NK-92 treated with Interleukin-12 subunit alpha and Interleukin-12 subunit beta, amount 100 ng/mL, for 24 hours (cell line): Measurements from ENCODE around the gene PPIL6.

Source experiments
- DNase-seq: peaks from one replicate; lab custom pipeline; 2025; lab: John Stamatoyannopoulos, UW

Gene PPIL6

DNA sequence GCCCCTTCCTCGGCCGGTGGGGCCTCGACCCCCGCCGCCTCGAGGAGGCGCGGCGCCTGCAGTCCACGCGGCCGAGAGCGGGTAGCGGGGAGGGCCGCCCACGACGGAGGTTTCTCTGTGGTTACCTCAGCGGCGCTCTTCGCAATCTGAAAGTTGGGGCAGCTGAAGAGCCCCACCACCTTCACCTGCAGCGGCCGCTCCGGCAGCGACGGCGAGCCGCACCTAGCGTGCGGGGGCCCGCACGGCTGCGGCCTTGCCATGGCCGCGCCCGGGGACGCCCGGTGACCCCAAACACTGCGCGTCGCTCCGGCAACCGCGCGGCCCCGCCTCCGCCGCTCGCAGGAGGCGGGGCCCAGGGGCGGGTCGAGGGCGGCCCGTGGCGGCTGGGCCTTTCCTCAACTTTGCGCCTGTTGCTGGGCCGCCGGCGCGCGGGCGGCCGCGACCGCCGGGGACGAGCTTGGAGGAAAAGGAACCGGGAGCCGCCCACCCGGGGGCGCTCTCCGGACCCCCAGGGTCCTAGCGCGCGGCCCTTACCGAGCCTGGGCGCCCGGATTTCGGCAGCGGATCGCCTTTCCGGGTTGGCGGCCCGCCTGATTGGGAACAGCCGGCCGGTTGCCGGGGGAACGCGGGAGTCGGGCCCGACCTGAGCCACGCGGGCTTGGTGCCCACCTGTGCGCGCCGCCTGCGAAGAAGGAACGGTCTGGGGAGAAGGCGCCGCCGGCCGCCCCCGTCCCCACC is at the start of gene PPIL6, which contains the start of gene SMPD2:
Gene PPIL6, minus strand, starts transcription at position 298 of the 738 bp plus-strand sequence. Its CDS starts 38 bp downstream, at position 260.
Gene SMPD2, plus strand, starts transcription at position 394 of the 738 bp plus-strand sequence. CDS start 398 bp downstream, outside the sequence.
- peak; percentile 49 for DNase-seq

DNA sequence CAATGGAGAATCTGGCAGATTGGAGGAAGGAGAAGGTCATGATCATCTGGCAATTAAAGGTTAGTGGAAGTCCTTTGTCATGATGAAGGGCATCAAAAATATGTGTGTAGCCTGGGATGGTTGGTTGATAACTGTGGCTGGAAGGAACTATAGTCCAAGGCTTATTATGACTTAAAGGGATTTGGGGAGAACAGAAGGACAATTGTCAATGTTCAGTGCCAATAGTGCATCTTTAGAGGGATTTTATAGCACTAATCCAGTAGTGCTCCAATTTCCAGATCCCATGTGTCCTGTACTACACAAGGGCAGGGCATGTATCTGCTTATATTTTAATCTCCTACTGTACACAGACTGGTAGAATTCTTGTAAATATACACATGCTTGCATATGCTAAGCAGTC is 47.6 kb upstream of the PPIL6 start:
- DNase-seq = no peak

DNA sequence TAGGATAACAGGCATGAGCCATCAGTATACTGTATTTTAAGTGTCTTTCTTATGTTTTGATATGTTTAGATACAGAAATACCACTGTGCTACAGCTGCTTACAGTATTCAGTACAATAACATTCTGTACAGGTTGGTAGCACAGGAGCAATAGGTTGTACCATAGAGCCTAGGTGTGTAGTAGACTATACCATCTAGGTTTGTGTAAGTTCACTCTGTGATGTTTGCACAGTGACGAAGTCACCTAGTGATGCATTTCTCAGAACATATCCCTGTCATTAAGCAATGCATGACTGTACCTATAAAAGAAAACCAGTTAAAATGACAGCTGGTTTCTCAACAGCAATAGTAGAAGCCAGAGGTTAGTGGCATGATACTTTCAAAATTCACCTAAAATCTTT is 45.6 kb upstream of the PPIL6 start:
- DNase-seq = no peak

DNA sequence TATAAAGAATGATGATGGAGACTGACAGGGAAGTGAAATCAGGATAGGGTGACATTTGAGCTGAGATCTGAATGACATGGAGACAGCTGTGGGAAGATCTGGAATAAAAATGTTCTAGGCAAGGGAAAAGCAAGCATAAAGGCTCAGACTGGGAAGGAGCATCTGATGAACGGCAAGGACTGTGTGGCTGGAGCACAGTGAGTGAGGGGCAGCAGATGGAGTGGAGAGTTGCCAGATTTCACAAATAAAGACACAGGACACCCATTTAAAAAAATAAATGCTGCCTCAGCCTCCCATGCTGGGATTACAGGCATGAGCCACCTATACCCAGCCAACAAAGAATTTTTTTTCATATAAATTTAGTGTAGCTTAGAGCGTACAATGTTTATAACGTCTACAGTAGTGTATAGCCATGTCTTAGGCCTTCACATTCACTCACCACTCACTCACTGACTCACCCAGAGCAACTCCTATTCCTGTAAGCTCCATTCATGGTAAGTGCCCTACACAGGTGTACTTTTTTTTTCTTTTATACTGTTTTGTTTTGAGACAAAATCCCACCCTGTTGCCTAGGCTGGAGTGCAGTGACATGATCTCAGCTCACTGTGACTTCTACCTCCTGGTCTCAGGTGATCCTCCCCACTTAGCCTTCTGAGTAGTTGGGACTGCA is 45.0 kb upstream of the PPIL6 start:
- no peak for DNase-seq

DNA sequence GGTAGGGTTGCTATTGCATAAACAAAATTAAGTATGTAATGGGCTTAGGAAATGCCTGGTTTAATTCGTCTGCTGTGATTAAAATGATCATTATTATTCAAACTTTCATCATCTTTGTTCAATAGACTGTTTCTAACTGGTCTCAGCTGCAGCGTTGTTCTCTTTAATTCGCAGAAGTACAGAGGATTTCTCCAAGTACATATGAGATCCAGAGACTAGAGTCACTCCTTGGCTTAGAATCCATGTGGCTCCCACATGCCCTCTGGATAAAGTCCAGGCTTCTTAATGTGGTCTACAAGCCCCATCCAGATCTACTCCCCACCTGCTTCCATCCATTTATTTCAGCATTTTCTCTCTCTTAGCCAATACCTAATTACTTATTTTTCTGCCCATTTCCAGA is 43.7 kb upstream of the PPIL6 start:
- no peak for DNase-seq

DNA sequence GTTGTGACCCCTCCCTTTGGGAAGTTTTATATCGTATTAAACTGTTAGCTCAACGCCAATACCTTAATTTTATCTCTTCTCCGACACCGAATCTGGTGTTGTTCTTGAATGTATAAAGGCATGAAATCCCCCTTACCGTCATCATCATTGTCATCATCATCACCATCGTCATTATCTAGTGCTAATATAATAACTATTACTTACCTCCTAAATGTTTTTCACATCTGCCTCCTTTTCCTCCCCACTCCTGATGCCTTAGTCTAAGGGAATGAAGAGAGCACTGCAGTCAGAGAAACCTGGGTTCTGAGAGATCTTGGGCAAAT is 43.3 kb upstream of the PPIL6 start:
- no peak for DNase-seq

DNA sequence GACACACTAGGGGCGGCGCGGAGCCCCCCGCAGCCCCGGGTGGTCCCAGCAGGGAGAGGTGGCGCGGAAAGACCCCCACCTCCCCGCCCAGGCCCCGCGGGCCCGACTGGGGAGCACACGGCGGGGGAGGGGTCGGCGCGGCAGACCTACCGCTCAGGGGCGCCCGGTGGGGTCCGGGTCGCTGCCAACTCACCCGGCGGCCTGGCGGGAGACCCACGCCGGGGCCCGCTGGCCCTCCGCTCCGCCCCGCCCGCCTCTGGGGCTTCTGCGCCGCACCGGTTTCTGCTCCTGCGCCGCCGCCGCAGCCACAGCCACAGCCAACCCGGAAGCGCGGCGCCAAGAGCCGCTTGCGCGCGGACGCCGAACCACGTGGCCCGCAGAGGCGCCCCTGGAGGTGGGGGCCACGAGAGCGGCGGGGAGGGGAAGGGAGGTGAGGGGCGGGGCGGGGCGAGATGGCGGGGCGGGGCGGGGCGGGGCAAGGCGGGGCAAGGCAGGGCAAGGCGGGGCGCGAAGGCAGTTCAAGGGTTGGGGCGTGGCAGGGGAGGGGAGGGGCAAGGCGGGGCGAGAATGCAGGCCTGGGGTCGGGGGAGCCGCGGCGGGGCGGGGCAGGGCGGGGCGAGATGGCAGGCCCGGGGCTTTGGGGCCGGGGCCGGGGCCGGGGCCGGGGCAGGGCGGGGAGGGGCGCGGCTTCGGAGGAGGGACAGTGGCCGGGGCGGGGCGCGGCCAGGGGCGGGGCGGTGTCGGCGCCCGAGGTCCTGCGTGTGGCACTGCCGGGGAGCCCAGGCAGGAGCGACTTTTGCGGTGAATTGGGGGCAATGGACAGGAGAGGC is 42.7 kb upstream of the PPIL6 start, which contains the start of gene ZBTB24:
Gene ZBTB24, minus strand, starts transcription at position 315 of the 830 bp plus-strand sequence. CDS start 1,193 bp downstream, outside the sequence.
- peak; percentile 92 for DNase-seq

DNA sequence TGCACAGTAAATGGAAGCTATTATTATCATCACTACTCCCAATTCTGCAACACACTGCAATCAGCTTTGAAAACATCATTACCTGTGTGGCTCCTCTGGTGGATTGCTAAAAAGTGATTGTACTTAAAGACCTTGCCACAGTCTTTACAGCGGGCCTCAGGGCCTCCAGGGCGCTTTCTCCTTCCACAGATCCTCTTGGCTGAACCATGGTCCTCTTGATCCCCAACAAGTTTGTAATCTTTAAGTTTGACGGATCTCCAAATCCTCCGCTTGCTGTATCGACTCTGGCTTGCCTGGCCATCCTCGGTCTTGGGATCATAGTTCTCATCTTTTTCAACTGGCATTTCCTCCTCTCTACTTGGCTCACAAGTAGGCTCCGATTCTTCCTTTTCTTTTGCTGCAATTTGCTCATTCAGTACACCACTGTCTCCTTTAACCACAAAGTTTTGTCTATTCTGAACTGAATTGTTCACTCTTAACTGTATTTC is 40.6 kb upstream of the PPIL6 start:
- DNase-seq = no peak

DNA sequence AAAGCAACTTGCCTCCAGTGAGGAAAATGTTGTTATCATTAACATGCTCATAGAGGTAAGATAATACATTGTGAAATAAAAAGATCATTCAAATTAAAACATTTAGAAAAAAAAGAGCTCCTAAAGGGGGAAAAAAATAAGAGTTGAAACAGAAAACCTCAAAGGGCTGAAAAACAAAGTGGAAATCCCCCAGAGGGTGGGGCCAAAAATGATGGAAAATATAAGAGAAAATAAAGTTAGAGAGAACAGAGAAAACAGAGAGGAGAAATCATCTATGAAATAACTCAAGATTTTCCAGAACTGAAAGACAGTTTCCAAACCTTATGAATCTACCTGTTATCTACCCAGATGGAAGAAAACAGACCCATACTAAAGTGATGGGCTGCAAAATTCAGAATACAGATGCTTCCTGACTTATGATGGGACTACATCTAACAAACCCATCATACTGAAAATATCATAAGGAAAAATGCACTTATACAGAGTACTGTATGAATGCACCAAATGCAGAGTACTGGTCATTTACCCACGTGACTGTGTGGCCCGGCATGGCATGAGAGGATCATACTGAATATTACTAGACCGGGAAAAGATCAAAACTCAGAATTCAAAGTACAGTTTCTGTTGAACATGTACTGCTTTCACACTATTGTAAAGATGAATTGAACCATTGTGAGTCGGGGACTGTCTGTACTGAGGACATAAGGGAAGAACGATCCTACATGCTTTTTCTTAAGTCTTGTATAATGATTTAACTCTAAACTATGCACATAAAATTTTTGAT is 38.6 kb upstream of the PPIL6 start:
- no peak for DNase-seq

DNA sequence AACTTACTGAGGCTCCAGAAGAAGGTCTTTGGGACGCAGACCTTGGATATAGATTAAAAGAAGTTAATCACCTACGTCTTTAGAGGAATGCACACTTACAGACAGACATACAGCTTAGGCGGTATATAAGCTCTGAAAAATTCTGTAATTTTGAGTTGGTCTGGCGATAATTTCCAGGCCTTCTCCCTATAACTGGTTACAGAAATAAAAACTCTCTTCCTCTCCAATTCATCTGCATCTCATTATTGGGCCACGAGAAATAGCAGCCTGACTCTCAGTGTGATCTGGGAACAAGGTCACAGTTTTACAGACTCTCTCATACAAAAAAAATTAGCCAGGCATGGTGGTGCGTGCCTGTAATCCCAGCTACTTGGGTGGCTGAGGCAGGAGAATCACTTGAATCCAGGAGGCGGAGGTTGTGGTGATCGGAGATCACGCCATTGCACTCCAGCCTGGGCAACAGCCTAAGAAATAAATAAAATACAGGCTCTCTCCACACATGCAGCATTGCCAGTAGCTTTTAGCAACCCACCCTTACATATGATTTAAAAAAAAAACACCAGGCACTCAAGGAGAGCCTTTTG is 37.9 kb upstream of the PPIL6 start:
- DNase-seq = no peak

DNA sequence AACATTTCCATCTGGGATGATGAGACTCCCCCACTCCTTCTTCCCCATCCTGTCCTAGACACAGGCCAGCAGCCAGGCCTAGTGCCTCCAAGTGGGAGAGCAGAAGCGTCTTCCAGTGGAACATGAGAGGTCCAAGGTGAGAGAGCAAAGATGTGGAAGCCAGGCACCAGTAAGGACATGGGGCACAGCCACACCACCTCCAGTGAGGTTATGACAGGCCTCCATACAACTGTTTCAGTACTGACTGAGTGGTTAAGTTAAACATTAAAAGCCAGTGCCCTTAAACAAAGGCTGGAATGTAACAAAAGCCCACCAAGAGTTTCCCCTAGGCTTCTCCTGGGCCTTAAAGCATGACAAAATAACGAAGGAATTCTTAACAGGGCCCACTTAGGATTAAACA is 37.3 kb upstream of the PPIL6 start:
- no peak for DNase-seq

DNA sequence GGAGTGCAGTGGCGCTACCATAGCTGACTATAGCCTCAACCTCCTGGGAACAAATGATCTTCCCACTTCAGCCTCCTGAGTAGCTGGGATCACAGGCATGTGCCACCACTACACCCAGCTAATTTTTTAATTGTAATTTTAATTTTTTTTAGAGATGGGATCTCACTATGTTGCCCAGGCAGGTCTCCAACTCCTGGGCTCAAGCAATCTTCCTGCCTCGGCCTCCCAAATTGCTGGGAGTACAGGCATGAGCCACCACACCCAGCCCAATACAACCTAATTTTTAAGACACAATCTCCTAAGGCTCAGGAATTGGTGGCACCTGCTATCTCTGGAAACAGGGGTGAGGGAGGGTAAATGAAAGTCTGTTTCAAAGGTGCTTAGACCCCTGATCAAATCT is 36.8 kb upstream of the PPIL6 start:
- no peak for DNase-seq

DNA sequence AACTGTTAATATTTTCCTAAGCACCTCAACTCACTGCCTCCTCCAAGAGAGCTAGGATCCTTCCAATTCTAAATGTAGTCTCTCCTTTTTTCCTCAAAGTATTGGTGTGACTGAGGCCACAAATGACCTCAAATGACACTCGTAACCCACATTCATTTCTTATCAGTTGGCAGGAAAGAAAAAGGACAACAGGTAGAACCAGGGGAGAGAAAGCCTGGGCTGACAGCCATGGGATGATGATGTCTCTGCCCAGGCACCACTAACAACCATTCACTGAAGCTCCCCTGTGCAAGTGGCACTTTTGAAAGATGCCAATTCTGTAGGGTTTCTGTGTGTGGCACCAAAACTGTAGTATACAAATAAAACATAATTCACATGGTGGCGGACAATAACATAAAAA is 35.2 kb upstream of the PPIL6 start:
- DNase-seq = no peak

DNA sequence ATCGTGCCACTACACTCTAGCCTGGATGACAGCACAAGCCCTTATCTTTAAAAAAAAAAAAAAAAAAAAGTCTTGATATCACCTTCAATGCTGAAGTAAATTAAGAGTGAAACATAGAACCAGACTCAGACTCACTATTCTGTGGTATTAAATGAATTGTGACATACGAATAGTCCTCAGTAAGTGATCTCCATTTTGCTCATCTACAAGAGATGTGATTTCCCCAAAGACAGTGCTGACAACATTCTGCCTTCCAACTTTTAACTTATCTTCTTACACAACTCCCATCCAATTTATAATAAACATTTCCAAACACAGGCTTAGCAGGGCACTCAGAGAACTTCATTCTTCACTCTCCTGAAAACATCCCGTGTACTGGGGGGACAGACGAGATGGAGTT is 34.6 kb upstream of the PPIL6 start:
- no peak for DNase-seq

DNA sequence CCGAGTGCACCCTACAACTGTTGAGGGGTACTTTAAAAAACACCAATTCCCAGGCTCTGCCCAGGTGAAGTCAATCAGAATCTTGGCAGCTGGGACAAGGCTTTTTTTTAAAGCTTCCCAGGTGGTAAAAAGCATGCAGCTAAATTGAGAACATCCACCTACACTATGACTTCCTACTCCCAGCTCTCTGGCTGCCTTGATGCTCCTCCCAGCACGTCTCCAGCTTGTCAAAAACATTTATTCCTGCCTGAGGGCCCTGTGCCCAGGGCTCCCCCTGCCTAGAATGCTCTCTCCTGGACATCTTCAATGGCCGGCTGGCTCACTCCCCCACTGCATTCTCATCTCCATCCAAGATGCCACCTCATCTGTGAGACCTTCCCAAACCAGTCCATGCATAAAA is 32.7 kb upstream of the PPIL6 start:
- no peak for DNase-seq

DNA sequence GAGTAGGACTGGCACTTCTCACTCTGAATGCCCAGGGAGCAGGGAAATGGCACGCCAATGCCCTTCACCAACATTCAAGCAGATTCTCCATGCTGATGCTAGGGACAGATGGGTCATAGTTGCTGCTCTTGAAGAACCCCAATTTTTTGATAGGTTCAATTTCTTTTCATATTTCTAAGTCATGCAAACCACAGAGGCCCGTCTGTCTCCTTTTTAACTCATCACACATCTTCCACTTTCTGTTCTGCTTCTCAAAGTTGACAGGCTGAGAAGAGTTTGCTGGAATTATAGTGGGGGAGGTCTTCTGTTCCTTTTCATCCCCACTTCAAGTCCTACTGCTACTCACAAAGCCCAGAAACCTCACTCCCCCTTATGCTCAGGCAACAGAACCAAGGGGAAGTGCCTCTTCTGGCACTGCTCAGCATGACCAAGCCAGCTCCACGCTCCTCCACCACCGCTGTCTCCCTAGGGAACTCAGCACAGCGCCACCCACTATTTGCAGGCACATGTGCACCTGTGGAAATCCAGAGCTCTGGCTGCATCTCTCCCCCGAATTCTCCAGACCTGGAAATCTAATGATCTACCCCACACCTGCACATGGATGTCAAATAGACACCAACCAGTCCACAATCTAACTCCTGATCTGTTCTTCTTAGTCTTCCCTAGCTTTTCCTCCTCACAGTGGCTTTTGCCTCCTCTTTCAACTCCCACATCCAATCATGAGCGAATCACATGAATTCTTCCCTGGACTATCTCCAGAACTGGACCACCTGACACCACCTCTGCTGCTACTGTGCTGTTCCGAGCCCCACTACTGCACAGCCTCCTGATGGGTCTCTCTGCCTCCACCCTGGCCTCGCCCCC is 31.9 kb upstream of the PPIL6 start:
- DNase-seq = no peak

DNA sequence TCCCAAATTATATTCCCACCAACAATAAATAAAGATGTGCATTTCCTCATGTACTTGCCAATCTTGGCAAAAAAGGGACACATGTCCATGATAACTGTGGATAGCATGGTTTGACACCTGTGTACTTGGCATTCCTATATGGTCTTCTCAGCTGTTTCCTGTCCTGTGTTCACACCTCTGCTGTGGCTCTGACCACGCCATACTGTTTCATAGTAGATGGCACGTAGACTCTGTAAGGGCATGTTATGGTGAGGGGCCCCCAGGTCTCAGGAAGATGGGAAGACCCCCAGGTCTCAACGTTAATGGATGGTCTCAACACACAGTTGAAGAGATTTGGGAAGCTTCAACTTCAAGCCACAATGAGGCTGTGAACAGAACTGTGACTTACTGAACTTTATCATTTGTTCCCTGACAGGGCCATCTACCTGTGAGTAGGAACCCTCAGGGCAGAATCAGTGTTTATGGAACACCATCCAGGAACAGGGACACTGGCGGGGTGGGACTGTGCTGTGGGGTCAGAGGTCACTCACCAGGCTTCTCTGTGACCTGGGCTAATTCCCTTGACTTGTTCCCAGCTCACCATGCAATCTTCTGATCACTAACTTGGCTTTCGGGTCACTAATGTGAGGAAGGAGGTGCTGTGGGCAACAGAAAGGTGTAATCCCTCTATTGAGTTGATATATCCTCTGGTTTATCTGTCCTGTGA is 30.8 kb upstream of the PPIL6 start:
- no peak for DNase-seq

DNA sequence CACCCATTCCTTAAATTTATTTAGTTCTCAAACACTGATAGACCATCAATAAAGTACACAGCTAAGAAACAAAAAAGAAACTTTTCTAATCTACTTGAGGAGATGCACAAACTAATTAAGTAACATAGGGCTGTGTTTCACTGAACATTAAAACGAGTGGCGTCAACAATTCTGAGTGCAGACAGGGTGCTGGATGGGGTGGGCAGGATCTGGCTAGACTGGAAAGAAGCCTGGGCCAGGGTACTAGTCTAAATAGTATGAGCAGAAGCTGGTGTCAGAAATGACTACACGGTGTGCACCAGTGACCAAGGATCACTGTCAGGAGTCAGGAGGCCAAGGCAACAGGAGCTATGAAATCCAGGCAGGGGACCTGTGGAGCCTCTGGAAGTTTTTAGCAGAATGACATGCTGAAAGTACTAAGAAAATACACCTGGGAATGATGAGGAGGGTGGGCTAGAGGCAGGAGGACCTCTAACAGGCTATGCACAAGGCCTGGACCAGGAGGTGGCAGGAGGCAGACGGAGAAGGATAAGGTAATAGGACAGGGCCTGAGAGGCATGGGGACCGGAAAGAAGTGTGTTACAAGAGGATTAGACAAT is 29.3 kb upstream of the PPIL6 start:
- no peak for DNase-seq

DNA sequence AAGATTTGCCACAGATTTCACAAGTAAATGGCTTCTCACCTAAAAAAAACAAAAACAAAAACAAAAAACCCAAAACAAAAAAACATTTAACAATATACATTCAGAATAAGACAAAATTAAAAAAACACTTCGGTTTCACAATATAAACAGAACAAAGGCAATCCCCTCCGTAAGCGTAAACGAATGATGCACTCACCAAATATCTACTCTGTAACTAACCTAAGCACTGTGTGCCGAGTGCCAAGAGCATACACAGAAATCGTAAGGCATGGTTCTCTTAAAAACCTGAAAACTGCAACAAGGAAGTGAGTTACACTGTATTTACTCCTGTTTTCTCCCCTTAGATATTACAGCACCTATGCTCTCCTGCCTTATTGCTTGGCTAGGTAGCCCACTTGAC is 27.3 kb upstream of the PPIL6 start:
- DNase-seq = no peak
